KMS-11 (cell line): ENCODE data around the gene SPON1.
"Not testable (repeated sequence)": the region's sequence is repeated elsewhere in the genome, so short reads cannot be mapped to it uniquely, and the experiment has no call there.

ENCODE experiments used
- H2AFZ ChIP-seq: fragments of 200-600 bp; sonication (generic); 2 replicates; pipeline ENCODE4 v1.6.1; 2016; ENCODE audit warnings: antibody characterized with exemption, mixed run types, low read depth
- H3K27ac ChIP-seq: fragments of 200-600 bp; sonication (generic); 2 replicates; pipeline ENCODE4 v1.6.1; 2016; ENCODE audit warnings: mild to moderate bottlenecking, mixed run types
- H3K27me3 ChIP-seq: fragments of 200-600 bp; sonication (generic); 2 replicates; pipeline ENCODE4 v1.6.1; 2017; ENCODE audit warnings: mild to moderate bottlenecking, low read depth, mixed run types, moderate library complexity; ENCODE audit not compliant: insufficient read depth
- H3K36me3 ChIP-seq: fragments of 200-600 bp; sonication (generic); 2 replicates; pipeline ENCODE4 v1.6.1; 2017; ENCODE audit warnings: mild to moderate bottlenecking, mixed run types; ENCODE audit not compliant: insufficient read depth
- H3K4me1 ChIP-seq: fragments of 200-600 bp; sonication (generic); 2 replicates; pipeline ENCODE4 v1.6.1; 2016; ENCODE audit warnings: mild to moderate bottlenecking, low read depth, mixed run types; ENCODE audit not compliant: poor library complexity, severe bottlenecking
- H3K4me2 ChIP-seq: fragments of 200-600 bp; sonication (generic); 2 replicates; pipeline ENCODE4 v1.7.0; 2016; ENCODE audit warnings: mild to moderate bottlenecking, mixed run types
- H3K4me3 ChIP-seq: fragments of 200-600 bp; sonication (generic); IDR thresholded peaks from 2 replicates; pipeline ENCODE4 v1.6.1; 2017; ENCODE audit warnings: low read depth, low read length, mixed read lengths; ENCODE audit not compliant: insufficient read depth
- H3K79me2 ChIP-seq: fragments of 200-600 bp; sonication (generic); 2 replicates; pipeline ENCODE4 v1.6.1; 2016; ENCODE audit warnings: low read depth, mixed run types; ENCODE audit not compliant: insufficient read depth
- H3K9ac ChIP-seq: fragments of 200-600 bp; sonication (generic); 2 replicates; pipeline ENCODE4 v1.6.1; 2016; ENCODE audit warnings: mild to moderate bottlenecking, mixed run types
- H4K20me1 ChIP-seq: fragments of 200-600 bp; sonication (generic); 2 replicates; pipeline ENCODE4 v1.6.1; 2016; ENCODE audit warnings: mild to moderate bottlenecking, mixed run types; ENCODE audit not compliant: insufficient read depth
- CTCF ChIP-seq: fragments of 200-600 bp; sonication (generic); conservative IDR thresholded peaks from 2 replicates; pipeline ENCODE4 v1.6.1; 2017; ENCODE audit warnings: low read depth, mild to moderate bottlenecking, antibody characterized with exemption, low read length, moderate library complexity, mixed read lengths

The SPON1 gene

GRCh38 chr11:13931356-13931755 is 31.2 kb upstream of the SPON1 start:
- no peaks in the 10 kb centered on the region for H3K27me3 ChIP-seq
- H3K4me2 ChIP-seq: no peak overlapping the region
- no peaks in the 10 kb centered on the region for H3K79me2 ChIP-seq
- no peak overlapping the region for H2AFZ ChIP-seq
- H4K20me1 ChIP-seq: no peaks in the 10 kb centered on the region
- H3K4me1 ChIP-seq: no peaks in the 10 kb centered on the region
- no peak overlapping the region for H3K9ac ChIP-seq
- no peak overlapping the region for H3K27ac ChIP-seq
- no peak overlapping the region for H3K4me3 ChIP-seq
- TF ChIP-seq CTCF: no peak
- no peaks in the 10 kb centered on the region for H3K36me3 ChIP-seq

GRCh38 chr11:13937154-13937553 is 25.4 kb upstream of the SPON1 start:
- H3K36me3 ChIP-seq, H3K4me1 ChIP-seq, H3K79me2 ChIP-seq, H3K4me3 ChIP-seq, H2AFZ ChIP-seq, H3K4me2 ChIP-seq, H3K27me3 ChIP-seq, H4K20me1 ChIP-seq, H3K27ac ChIP-seq, H3K9ac ChIP-seq: not testable (repeated sequence)

- H3K4me1 ChIP-seq, H3K27me3 ChIP-seq, H3K9ac ChIP-seq, H2AFZ ChIP-seq, H4K20me1 ChIP-seq, H3K27ac ChIP-seq, H3K4me3 ChIP-seq, H3K4me2 ChIP-seq, H3K79me2 ChIP-seq, H3K36me3 ChIP-seq: not testable (repeated sequence)
Observed at GRCh38 chr11:13938829-13939228, 23.7 kb upstream of the SPON1 start.

- Histone ChIP-seq H3K27ac (no peak overlapping the region), H2AFZ (no peak overlapping the region), H3K4me3 (no peak overlapping the region), H3K27me3 (no peaks in the 10 kb centered on the region), H3K9ac (no peak overlapping the region), H3K79me2 (no peaks in the 10 kb centered on the region), H4K20me1 (no peaks in the 10 kb centered on the region), H3K36me3 (no peaks in the 10 kb centered on the region), H3K4me2 (no peak overlapping the region), H3K4me1 (no peaks in the 10 kb centered on the region)
- no peak for TF ChIP-seq CTCF
Observed at GRCh38 chr11:13939961-13940906, 22.3 kb upstream of the SPON1 start.

- no peak for TF ChIP-seq CTCF
- Histone ChIP-seq H3K4me3 (no peak overlapping the region), H3K4me1 (no peaks in the 10 kb centered on the region), H3K4me2 (no peak overlapping the region), H3K9ac (no peak overlapping the region), H3K36me3 (no peaks in the 10 kb centered on the region), H3K27me3 (no peaks in the 10 kb centered on the region), H3K79me2 (no peaks in the 10 kb centered on the region), H4K20me1 (no peaks in the 10 kb centered on the region), H3K27ac (no peak overlapping the region), H2AFZ (no peak overlapping the region)
Observed at GRCh38 chr11:13940907-13941256, 21.6 kb upstream of the SPON1 start.
